ENCODE measurements around the gene CHCHD10. TPM values are rescaled to one million over a fixed set of nuclear protein-coding genes. Genes with fewer than 3 reads are reported as not detected.

The CHCHD10 gene
- total and polyA plus RNA-seq, 2 of the 13 experiments (the other 11 are each of a cell fraction or from before 2014, with no cell fraction given), result 37.0 to 62.8 TPM

DNA sequence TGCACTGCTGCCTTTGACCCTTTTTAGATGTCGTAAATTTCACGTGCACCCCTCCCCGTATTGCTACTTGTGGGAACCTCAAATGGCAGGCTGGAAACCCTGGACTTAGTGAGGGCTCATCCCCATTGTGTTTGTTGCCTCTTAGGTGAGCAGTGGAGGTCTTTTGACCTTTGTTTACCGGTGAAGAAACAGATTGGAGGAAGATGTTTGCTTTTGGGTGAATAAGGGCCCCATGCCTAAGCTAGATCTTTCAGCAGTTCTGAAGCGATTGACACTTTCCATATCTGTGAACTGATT is 19.8 kb upstream of the CHCHD10 start (continued):
- TF ChIP-seq HDAC2 (CRISPR knock-in tag; IDR thresholded peaks at IDR 0.05), result no peak
- TF ChIP-seq IRF2 (CRISPR knock-in tag; IDR thresholded peaks at IDR 0.05), result no peak
- no peak for TF ChIP-seq SRSF1 (optimal IDR thresholded peaks at IDR 0.05; ENCODE audit: low read depth, low read length)
- 0 out of 2 replicates have a peak, but pooled peaks have one; percentile 54 for TF ChIP-seq ZSCAN30 (CRISPR knock-in tag; IDR thresholded peaks at IDR 0.05)
- TF ChIP-seq SMARCE1 (IDR thresholded peaks at IDR 0.05; ENCODE audit: borderline replicate concordance), result no peak
- TF ChIP-seq NRL (CRISPR knock-in tag; IDR thresholded peaks at IDR 0.05; ENCODE audit: borderline replicate concordance), result no peak
- peak; percentile 79 for TF ChIP-seq BHLHE40 (IDR thresholded peaks at IDR 0.05; ENCODE audit: low read length)
- no peak for TF ChIP-seq ZNF138 (CRISPR knock-in tag; IDR thresholded peaks at IDR 0.05; ENCODE audit: low read depth)

- POLR2A ChIA-PET, result interaction anchor here (0.6 to 7.1 kb wide), 7 partner anchors 12 to 70 kb away, joined by 3 to 201 read pairs (median 5); partner anchors contain the start of genes CHCHD10, MMP11 and SLC2A11
- no peak for TF ChIP-seq TRIM24 (CRISPR knock-in tag; IDR thresholded peaks at IDR 0.05)
- TF ChIP-seq TERF1 (CRISPR knock-in tag; IDR thresholded peaks at IDR 0.05), result no peak
- no peak for TF ChIP-seq PHF21A (CRISPR knock-in tag; IDR thresholded peaks at IDR 0.05)
- peak; percentile 37; the same call in 1 of the 2 replicates for TF ChIP-seq IRF9 (CRISPR knock-in tag; IDR thresholded peaks at IDR 0.05; ENCODE audit: borderline replicate concordance)
- TF ChIP-seq MAF1 (CRISPR knock-in tag; IDR thresholded peaks at IDR 0.05; ENCODE audit: borderline replicate concordance), result 0 out of 2 replicates have a peak, but pooled peaks have one; percentile 25
- 0 out of 2 replicates have a peak, but pooled peaks have one; percentile 59 for TF ChIP-seq ZNF333 (CRISPR knock-in tag; IDR thresholded peaks at IDR 0.05; ENCODE audit: borderline replicate concordance)
- TF ChIP-seq HIC2 (CRISPR knock-in tag; IDR thresholded peaks at IDR 0.05; ENCODE audit: low read depth), result no peak
- no peak for TF ChIP-seq ZNF260 (CRISPR knock-in tag; IDR thresholded peaks at IDR 0.05; ENCODE audit: borderline replicate concordance, low read depth)
- 0 out of 2 replicates have a peak, but pooled peaks have one; percentile 6 for TF ChIP-seq GTF2F1 (IDR thresholded peaks at IDR 0.05; ENCODE audit: low read length)
- no peak; the same call in 1 of the 2 replicates for TF ChIP-seq FOXA3 (CRISPR knock-in tag; IDR thresholded peaks at IDR 0.05)
- no peak for TF ChIP-seq PTBP1 (IDR thresholded peaks at IDR 0.05; ENCODE audit: low read depth, low read length, poor library complexity, severe bottlenecking)
- no peak for TF ChIP-seq CENPX (CRISPR knock-in tag; IDR thresholded peaks at IDR 0.05)
Measured at GRCh38 chr22:23786752-23787599, 19.2 kb upstream of the CHCHD10 start, which contains the start of gene SMARCB1. SMARCB1 (plus strand) TSS chr22:23786966; CDS start chr22:23787170, 204 bp downstream.

More at GRCh38 chr22:23786752-23787599, 19.2 kb upstream of the CHCHD10 start, which contains the start of gene SMARCB1:
- peak within 1 kb of the TSS; percentile 99 for H3K4me2 ChIP-seq (ENCODE audit: low read depth, low read length)
- no peaks in the 10 kb centered on the region for H3K9me3 ChIP-seq (ENCODE audit: low read length)
- no peak for FAIRE-seq
- H3K27me3 ChIP-seq (ENCODE audit: control insufficient read depth in 1 of 2, insufficient read depth in 2 of 2, low read length in 2 of 2), result no peaks in the 10 kb centered on the region
- H3K4me1 ChIP-seq (ENCODE audit: insufficient read depth, low read length), result peaks cover 71% of the 10 kb centered on the region
- 0% methylated on average over 17 of the region's 97 CpGs for WGBS (ENCODE audit: low lambda C conversion rate)
- ATAC-seq, result peak; percentile 43
- no TSS peak for BruUV-seq (replicated peaks)
- CTCF ChIA-PET (ENCODE audit: low intra/inter-chr PET ratio, low total read pairs), result no interaction called here
- peak within 1 kb of the TSS; percentile 99 for H3K9ac ChIP-seq (ENCODE audit: insufficient read depth, low read depth, low read length)
- DNase-seq (ENCODE audit: low spot score), result peak; percentile 70
- H3K79me2 ChIP-seq (ENCODE audit: insufficient read depth, low read length), result peaks cover 44% of the 10 kb centered on the region
- intact Hi-C loops (cut with micrococcal nuclease; ENCODE audit: unreplicated experiment) (loop anchor here (5.0 kb wide), 1 partner anchor 70 kb away; the partner anchor contains the start of gene SLC2A11), in situ Hi-C loops (cut with HindIII; ENCODE audit: extremely low pct_ligation_motif_present, low pct_unique_long_range_greater_than_20kb) (no loop called here)
- peak within 1 kb of the TSS; percentile 84 to 92 (median 90) for H3K4me3 ChIP-seq (replicated peaks in 1 of 3; ENCODE audit: insufficient read depth in 1 of 3, low read depth in 2 of 3, low read length in 3 of 3)
- H3K36me3 ChIP-seq (replicated peaks in 1 of 2; ENCODE audit: control insufficient read depth in 1 of 2, insufficient read depth in 2 of 2, low read length in 2 of 2), result peaks cover 4 to 7% of the 10 kb centered on the region in 2 experiments; a peak in 4 of 5 replicates
- peaks cover 23% of the 10 kb centered on the region for H4K20me1 ChIP-seq (ENCODE audit: insufficient read depth, low read length)
- peak within 1 kb of the TSS; percentile 99 for H3K27ac ChIP-seq (ENCODE audit: extremely low read length, insufficient read depth, low read length)
- peak within 1 kb of the TSS; percentile 58 for H2AFZ ChIP-seq (ENCODE audit: low read length)
